PC-9 (cell line): Measurements from ENCODE around the gene AKAP12.

Experiments used
- CTCF ChIP-seq: fragments of 200-600 bp; sonication (generic); conservative IDR thresholded peaks from 2 replicates; pipeline ENCODE4 v1.6.1; 2017; ENCODE audit warnings: mixed run types, antibody characterized with exemption, mild to moderate bottlenecking, moderate library complexity
- EZH2 ChIP-seq: fragments of 200-600 bp; sonication (generic); IDR thresholded peaks from 2 replicates; pipeline ENCODE4 v1.8.0; 2017; ENCODE audit warnings: antibody characterized with exemption, low read depth

- no peak for TF ChIP-seq CTCF
- no peak for TF ChIP-seq EZH2
Observed at GRCh38 chr6:151293688-151294016, 53.9 kb downstream of the AKAP12 start.
